Activated gamma-delta T cell treated with anti-CD3 and anti-CD28 coated beads, Interleukin-2, amount 50 U/mL, for 16 hours (primary cell): ENCODE data around the gene SRRD.

Experiments used
- DNase-seq: peaks from one replicate; pipeline ENCODE4 v3.0.0-alpha.2; 2020; ENCODE audit warnings: low read depth

SRRD gene

DNA sequence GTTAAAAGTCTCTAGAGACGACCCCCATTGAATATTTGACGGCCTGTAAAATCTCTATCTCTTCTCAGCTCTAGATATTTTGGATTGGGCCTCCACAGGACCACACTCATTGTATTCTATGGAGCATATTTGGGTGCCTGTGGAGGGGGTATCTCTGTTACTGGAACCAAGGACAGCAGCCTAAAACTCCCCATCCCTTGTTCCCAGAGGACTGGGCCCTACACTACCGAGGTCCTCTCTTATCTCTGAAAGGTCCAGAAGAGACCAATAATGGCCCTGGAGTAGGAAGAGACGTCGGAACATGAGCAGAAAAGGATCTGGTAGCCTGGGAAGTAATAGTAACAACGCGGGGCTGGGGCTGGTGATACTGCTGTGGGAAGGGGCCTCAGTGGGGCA, 636 bp upstream of the SRRD start:
- no peak for DNase-seq

DNA sequence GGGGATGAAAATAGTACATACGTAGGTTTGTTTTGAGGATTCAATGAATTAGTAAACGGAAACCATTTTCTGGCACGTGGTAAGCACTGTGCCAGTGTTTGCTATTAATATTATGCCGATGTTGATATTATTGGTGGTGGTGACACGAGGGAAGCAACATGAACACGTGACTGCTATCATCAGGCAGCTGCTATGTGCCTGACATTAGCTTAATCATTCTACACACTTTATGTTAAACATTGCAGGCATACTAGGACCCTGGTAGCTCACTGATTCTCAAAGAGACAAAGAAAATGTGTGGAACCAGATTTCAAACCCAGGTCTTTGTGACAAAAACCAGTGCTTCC, 656 bp downstream of the SRRD start:
- DNase-seq, result no peak

DNA sequence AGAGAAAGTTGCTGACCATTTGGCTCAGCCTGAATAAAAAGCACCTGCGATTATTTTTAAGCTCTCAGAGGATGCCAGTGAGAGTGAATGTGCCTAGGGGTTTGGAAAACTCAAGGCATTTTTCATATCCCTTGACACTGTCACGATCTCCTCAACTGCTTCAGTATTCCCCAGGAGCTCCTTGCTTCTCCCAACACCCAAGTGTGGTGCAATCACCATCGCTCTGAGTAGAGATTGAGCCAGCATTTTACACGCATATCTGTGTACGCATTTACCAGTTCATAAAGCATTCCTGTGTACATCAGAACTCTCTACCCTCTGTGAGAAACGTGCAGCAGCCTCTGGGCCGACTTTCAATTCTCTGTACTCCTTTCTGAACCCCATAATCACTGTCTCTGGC, 1.3 kb downstream of the SRRD start:
- DNase-seq, result no peak

DNA sequence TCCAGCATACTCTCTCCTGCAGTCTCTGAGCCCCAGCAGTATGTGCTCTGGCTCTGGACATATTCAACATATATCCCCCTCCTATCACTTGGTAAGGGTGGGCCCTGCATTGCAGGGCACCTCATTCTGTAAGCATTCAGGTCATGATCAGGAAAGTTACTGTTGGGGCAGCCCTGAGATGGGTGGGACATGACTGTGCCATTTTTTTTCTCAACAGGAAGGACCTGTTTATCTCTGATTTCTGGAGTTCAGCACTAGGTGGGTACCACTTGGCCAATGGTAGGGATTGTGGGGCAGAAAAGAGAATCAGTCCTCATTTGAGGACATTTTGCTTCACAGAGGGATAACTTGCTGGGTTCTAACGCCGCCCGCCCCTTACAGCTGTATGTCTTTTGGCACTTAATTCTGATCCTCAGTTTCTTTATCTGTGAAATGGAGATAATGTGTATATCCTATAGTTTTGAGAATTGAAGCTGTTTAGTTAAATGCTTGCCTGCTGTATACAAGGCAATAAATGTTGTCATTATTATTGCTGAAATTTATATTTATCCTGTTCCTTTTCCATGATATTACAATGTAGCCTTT, 2.2 kb downstream of the SRRD start:
- DNase-seq, result no peak

DNA sequence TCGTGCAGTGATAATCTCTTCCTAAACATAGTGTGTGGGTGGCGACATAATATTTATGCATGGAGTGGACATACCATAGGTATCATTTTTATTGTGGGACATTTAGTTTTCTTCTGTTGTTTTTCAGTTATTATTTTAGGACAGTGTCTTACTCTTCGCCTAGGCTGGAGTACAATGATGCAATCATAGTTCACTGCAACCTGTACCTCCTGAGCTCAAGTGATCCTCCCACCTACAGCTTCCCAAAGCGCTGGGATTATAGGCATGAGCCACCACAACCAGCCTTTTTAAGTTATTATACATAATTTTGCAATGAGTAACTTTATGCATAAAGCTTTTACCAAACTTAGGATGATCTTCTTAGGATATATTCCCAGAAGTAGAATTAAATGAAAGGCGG, 2.7 kb downstream of the SRRD start:
- DNase-seq, result no peak

DNA sequence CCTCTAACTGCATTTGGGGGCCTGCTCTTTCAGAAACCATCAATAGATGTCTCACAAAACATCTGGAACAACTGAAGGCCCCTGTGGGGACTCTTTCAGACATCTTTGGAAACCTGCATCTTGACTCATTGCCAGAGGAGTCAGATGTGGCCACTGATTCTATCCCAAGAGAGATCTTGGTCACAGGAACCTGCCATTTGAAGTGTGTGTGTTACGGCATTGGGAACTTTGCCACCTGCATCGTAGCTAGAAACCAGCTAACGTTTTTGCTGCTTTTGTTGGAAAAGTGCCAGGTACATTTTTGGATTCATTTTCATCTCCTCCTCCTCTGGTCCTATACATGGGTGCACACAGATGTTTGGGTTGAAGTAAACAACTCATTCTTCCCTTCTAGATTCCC, 4.3 kb downstream of the SRRD start:
- no peak for DNase-seq

DNA sequence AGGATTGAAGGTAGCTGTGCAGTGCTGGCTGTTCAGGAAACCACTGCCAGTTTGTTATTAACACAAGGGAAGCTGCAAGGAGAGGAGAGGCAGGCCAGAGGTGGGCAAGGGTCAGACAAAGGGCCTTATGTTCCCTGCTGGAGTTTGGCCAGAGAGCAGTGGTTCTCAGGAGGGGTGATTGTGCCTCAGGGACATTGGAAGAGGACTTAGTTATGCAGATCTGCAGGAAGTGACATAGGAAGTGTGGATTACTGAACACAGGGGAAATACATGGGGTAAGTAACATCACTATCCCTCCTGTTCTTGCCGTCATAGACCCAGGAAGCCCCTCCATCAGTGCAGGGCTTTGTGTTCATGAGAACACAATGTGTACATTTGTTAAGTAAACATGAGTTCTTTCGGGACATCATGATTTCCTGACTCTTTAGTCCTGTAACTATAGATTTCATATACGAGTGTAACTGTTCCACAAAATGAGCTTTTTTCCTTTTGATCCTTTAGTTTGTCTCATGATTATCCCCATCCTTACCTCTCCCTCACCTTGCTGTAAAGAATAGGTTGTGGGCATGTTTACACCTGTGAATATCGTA, 5.9 kb downstream of the SRRD start:
- DNase-seq, result no peak

DNA sequence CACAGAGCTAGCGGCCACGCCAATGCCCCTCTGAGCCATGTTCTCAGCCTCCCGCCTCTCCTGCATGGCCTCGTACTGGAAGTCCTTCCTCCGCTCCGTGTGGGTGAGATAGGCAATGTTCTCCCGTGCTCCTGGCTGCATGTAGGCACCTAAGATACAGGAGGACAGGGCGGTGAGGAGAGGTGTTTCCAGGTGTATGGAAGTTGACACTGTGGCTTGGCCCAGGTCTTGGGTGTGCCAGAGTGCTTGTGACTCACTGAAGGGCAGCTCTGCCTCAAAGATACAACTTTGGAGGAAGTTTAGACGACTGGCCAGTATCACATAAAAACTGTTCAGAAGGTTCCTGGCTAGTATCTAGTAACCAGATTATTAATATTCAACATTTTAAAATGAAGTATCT, 8.5 kb downstream of the SRRD start:
- no peak for DNase-seq

DNA sequence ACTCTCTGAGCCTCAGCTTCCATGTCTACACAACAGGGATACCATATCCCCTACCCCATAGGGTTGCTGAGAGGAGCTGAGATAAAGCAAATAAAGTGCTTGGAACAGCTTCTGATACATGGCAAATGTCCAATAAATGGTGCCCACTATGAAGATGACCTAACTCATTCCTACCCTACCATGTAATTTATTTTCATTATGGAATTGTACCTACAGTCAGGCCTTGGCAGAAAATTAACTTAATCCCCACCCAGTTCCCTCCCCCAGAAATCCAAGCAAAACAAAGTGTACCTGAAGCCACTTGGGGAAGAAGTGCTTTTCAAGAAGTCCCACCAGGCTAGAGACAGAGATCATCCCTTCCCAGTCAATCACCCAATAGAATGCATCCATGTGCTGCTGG, 10.8 kb downstream of the SRRD start:
- no peak for DNase-seq

DNA sequence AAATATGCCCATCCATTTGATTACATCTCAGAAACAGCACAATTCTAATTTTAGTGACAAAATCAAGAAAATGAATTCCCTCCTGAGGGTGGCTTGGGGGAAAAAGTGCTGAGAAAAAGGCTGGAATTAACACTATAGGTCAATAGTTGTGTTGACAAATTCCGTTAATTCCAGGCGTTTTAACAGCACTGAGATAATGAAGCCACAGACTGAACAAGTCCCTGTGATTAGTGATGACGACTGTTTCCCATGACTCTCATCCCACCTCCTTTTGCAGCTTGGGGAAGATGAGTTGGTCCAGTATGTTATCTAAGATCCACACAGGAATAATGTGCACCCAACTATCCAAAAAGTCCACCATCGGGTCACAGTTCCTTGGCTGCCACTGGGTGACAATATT, 12.8 kb downstream of the SRRD start:
- DNase-seq, result no peak

DNA sequence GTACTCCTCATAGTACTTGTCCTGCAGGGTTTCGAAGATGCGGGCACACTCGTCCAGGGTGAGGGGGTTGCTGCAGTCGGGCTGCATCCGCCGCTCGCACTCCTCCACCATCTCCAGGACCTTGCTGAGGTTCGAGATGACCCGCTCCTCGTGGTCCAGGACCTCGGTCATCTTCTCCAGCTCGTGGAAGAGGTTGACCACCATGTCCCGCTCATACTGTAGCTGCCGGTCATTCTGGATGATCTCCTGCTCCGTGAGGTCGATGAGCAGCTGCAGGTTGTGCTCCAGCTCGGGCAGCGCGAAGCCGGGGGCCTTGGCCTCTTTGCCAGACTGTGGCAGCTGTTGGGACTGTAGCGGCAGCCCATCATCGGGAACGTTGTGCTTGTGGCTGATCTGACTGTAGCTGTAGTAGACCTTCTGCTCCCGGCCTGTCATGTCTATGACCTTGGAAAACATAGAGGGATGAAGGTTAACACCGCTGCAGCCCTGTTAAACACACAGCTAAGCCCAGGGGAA, 15.6 kb downstream of the SRRD start:
- no peak for DNase-seq

DNA sequence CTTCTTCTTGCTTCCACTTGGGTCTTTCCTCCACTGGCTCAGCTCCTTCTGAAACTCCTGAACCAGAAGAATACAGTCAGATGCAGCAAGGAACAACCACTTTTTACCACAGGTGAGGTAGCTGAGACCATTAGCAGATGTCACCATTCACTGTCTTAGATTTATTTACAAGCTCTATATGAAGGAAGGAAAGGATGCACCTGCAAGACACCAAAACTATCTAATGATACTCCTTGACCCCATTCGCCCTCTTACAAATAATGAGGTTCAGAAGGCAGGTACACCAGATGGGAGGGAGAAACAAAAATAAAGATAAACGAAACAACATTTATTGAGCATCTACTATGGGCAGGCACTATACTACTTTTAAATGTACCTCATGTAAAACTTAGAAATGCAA, 18.3 kb downstream of the SRRD start:
- no peak for DNase-seq

DNA sequence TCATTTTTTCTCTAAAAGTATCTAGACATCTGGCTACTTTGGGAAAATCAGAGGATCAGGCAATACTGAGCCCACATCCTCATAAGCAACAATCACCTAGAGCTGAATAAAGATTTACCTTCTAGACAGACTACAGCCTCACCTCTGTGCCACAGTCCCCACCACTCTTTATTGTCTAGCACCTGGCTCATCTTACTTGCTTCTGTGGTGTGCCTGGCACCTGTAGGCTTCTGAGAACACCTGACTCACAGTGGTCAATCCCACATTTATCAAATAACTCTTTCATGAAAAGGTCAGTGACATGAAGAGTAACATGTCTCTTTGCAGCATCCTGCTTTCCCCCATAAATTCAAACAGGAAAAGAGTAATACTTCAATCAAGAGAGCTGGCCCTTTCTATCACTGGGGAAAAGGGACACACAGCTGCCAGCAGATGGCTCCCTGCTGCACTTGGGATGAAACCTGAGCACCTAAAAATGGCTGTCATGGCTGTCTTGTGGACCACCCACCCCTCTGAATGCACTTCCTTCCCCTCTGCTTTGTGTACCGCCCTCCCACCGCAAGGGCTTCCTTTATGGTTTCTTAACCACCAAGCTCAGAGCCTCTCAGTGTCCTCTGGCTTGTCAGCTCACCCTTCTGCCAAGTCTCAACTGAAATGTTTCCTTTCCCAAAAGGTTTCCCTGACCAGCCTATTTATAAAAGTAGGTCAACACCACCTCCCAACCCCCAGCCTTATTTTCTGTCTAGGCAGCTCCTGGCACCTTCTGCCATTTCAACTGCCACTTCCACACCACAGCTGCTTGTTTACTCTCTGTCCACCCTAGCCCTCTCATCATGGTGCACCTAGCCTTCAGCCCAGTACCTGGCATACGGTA, 19.2 kb downstream of the SRRD start:
- DNase-seq, result peak; percentile 56

DNA sequence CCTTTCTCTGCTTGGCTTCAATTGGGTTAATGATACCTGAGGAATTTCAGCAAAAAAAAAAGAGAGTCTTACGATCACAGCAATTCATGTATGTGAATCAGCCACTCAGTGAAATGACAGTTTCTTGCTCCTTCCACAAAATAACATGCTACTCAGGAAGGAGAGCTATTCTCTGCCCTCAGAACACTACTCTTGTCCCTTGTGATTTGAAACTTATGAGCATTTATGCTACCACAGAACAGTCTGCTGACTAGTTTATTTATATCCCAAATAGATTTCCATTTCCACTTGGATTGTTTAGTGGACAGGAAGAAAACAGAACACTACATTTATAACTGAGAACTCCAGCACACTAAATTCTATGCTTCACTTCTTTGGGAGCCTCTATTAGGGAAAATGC, 20.1 kb downstream of the SRRD start:
- no peak for DNase-seq

DNA sequence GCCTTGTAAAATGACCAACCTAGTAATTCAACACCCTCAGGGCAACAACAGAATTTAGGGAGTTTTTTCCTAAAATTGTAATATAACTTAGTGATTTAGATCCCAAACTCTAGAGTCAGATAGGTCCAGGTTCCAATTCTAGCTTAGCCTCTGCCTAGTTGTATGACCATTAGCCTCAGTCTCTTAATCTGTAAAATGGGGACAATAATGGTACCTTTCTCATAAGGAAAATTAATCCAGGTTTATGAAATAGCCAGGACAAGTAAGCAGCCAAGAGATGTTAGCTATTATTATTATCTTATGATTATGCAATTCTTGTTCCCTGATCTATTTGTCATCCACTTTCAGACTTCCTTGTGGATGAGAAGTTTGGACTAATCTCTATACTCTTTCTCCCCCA, 24.5 kb downstream of the SRRD start:
- no peak for DNase-seq

DNA sequence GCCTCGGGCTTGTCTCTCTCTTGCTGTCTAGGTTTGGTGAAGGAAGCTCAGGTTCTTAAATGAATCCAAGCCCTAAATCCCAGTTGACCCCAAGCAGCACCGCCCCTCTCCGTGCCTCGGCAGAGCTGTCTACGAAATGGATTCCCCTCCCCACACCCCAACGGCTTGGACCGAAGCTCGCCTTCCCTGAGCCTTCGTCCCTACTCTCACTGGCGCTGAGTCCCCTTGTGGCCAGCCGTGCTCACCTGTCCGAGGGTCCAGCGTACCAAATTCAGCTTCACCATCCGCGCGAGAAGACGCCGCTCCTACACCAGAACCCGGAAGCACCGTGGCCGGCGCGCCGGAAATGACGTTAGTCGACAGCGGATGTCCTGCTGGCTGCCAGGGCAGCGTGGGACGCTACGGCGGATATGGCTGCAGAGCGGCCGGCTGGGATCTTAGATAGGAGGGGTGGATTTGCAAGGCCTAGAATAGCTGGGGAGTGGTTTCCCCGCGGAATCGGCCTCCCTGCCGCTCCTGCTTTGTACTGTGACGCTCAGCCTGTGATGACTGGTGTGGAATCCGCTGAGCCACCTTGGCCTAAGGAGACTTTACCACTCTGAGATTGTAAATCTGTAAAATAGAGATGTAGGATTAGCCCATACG, 28.6 kb downstream of the SRRD start, which contains the start of gene TFIP11:
TSS of gene TFIP11 (minus strand) at position 325 of the 645 bp plus-strand sequence. CDS start 2,201 bp downstream, outside the sequence.
- DNase-seq, result peak; percentile 86

DNA sequence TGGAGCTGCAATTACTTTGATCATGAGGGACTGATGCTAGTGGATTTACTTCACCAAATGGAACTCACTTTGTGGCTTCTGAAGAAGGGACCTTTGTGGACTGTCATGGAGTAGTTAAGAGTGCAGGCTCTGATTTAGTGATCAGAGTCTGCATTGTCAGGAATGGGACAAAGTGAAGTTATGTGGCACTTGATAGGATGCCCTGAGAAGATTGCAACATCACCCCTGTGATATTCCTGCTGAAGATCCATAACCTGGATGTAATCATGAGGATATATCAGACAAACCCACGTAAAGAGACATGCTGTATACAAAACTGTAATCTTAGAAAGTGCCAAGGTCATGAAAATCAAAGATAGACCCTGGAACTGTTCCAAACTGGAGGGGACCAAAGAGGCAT, 30.2 kb downstream of the SRRD start:
- no peak for DNase-seq

DNA sequence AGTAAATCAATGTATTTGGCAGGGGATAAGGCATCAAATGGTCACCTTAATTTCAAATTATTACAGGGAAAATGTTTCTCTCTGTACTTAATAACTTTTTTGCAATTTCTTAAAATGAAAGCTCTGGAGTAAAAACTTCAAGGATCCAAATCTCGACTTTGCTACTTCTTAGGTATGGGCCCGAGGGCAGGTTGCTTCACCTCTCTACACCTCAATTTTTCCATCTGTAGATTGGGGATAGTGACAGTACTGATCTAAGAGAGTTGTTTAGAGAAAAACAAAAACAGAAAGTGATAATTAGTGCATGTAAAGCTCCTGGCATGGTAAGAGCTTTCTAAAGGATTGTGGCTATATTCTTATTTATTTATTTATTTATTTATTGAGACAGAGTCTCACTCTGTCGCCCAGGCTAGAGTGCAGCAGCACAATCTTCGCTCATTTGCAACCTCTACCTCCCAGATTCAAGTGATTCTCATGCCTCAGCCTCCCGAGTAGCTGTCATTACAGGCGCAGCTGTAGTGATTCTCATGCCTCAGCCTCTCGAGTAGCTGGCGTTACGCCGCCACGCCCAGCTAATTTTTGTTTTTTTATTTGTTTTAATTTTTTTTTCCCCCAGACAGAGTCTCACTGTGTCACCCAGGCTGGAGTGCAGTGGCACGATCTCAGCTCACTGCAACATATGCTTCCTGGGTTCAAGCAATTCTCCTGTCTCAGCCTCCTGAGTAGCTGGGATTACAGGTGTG, 30.9 kb downstream of the SRRD start:
- DNase-seq, result no peak

DNA sequence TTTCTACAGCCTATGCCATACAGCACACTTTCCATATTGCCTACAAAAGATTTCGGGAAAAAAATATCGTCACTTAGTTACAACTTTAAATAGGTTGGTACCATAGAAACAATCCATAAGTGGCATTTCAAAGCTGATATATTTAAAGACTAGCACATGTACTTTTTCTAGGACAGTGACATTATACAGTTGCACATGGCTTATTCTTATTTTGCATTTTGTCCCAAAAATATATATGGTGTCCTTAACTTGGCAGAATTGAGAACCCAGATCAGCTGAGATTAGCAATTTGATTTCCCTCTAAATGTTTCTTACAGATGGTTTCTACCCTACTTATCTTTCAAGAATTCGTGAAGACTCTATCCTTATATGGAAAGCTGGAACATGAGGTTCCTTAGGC, 32.3 kb downstream of the SRRD start:
- DNase-seq, result no peak

DNA sequence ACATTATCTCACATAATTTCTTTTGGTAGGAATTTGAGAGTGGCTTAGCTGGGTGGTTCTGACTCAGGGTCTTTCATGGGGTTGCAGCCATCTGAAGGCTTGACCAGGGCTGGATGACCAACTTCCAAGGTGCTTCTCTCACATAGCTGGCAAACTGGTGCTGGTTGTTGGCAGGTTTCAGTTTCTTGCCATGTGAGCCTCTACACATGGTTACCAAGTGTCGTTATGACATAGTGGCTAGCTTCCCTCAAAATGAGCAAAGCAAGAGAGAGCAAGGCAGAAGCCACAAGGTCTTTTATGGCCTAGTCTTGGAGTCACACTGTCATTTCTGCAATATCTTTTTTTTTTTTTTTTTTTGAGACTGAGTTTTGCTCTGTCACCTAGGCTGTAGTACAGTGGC, 32.8 kb downstream of the SRRD start:
- DNase-seq, result no peak

DNA sequence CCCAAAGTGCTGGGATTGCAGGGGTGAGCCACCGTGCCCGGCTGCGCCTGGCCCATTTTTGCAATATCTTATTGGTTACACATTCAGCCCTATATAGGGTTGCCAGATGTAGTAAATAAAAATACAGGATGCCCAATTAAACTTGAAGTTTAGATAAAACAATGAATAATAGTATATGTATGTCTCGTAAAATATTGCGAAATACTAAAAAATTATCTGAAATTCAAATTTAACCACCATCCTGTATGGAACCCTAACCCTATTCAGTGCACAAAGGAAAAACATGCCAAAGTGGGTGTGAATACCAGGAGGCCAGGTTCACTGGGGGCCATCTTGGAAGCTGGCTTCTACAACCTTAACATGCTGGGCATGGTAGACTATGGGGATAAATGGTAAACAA, 33.8 kb downstream of the SRRD start:
- no peak for DNase-seq

DNA sequence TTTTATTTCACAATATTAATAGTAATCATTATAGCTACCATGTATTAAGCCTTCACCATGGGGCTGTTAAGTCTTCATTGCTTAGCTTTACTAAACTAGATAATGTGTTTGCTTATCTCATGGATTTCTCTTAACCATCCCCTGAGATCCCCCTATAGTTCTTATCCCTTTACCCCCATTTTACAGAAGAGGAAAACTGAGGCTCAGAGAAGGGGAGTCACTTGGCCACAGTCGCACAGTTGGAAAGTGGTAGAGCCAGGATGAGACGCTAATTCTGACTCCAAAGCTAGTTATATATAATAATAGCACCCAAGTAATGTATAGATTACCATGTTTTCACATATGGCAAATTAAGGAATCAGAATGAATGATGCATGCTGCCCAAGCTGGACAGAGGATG, 38.3 kb downstream of the SRRD start:
- no peak for DNase-seq
